Calu3 (cell line): ENCODE data around the gene RPS19. TPM values are rescaled to one million over a fixed set of nuclear protein-coding genes. Genes with fewer than 3 reads are reported as not detected.
A peak's percentile ranks its signal among the peaks of the same experiment; 100 is the strongest.

Experiments used
- BruUV-seq: library from RNA; stranded (reverse); fragments of 400-500 nt; replicated peaks from 2 replicates; lab custom pipeline; 2021; lab: Mats Ljungman, UMichigan
- CTCF ChIA-PET: fragments of 300-600 bp; sonication (Branson Sonifier 250); formaldehyde crosslinking; loops from one replicate; lab custom pipeline; 2022; ENCODE audit warnings: antibody characterized with exemption; lab: Charles Lee
- DNase-seq: peaks from one replicate; pipeline ENCODE4 v3.0.0; 2022
- H3K27ac Mint-ChIP-seq: one replicate; pipeline ENCODE4 v1.8.0; 2022; ENCODE audit warnings: mixed read lengths; ENCODE audit not compliant: unreplicated experiment
- H3K27me3 Mint-ChIP-seq: one replicate; pipeline ENCODE4 v1.8.0; 2022; ENCODE audit warnings: mixed read lengths; ENCODE audit not compliant: unreplicated experiment
- H3K36me3 Mint-ChIP-seq: one replicate; pipeline ENCODE4 v1.8.0; 2022; ENCODE audit warnings: mild to moderate bottlenecking, moderate library complexity, mixed read lengths; ENCODE audit not compliant: insufficient read depth, unreplicated experiment
- H3K4me1 Mint-ChIP-seq: one replicate; pipeline ENCODE4 v1.8.0; 2022; ENCODE audit warnings: mild to moderate bottlenecking, low read depth, mixed read lengths; ENCODE audit not compliant: unreplicated experiment
- H3K4me3 Mint-ChIP-seq: one replicate; pipeline ENCODE4 v1.8.0; 2022; ENCODE audit warnings: mild to moderate bottlenecking, low read depth, moderate library complexity, mixed read lengths; ENCODE audit not compliant: unreplicated experiment
- H3K9me3 Mint-ChIP-seq: one replicate; pipeline ENCODE4 v1.8.0; 2022; ENCODE audit warnings: low read depth, mixed read lengths; ENCODE audit not compliant: unreplicated experiment
- intact Hi-C: fragments of 100-400 bp; cut with micrococcal nuclease; formaldehyde crosslinking; loops from one replicate; pipeline ENCODE4 v1.10.0; 2022; ENCODE audit not compliant: unreplicated experiment
- total RNA-seq: library from RNA; stranded (reverse); gene quantifications from 2 replicates; pipeline ENCODE4 v1.2.3, GENCODE V29; 2022
- TF ChIP-seq, protein P1 (sequence below): fragments of 200-600 bp; IDR thresholded peaks from one replicate; pipeline ENCODE4 v1.8.0; 2022; ENCODE audit warnings: antibody characterized with exemption; ENCODE audit not compliant: unreplicated experiment

RPS19 gene
- total RNA-seq, 1 experiment from 2014 or later = 2,220 TPM

DNA sequence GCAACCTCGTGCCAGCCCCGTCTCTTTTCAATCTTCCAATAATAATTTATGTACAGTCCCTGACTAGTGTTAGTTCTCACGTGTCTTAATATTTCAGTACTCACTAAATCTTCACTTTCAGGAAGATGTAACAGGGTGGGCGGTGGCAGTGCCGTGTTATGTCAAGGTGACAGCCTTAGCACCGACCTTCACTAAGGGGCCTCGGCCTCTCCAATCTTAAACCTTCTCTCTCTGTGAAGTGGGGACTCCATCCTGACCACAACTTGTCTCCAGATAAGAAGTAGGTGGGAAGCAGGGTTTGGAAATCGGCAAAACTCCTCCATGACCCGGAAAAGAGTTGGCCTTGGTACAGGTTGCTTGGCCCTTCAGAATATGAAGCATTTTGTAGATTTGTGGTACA lies 1.8 kb downstream of the RPS19 start:
- Mint-ChIP-seq H3K27me3 (no peaks in the 10 kb centered on the region), H3K27ac (peak overlapping the region; percentile 86), H3K36me3 (peaks cover 78% of the 10 kb centered on the region), H3K4me3 (peak overlapping the region; percentile 80), H3K9me3 (no peaks in the 10 kb centered on the region), H3K4me1 (peaks cover 42% of the 10 kb centered on the region)
- TF ChIP-seq, protein P1, sequence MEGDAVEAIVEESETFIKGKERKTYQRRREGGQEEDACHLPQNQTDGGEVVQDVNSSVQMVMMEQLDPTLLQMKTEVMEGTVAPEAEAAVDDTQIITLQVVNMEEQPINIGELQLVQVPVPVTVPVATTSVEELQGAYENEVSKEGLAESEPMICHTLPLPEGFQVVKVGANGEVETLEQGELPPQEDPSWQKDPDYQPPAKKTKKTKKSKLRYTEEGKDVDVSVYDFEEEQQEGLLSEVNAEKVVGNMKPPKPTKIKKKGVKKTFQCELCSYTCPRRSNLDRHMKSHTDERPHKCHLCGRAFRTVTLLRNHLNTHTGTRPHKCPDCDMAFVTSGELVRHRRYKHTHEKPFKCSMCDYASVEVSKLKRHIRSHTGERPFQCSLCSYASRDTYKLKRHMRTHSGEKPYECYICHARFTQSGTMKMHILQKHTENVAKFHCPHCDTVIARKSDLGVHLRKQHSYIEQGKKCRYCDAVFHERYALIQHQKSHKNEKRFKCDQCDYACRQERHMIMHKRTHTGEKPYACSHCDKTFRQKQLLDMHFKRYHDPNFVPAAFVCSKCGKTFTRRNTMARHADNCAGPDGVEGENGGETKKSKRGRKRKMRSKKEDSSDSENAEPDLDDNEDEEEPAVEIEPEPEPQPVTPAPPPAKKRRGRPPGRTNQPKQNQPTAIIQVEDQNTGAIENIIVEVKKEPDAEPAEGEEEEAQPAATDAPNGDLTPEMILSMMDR = no peak
- CTCF ChIA-PET = interaction anchor here (2.5 kb wide), 1 partner anchor 26 kb away, joined by 10 read pairs; no protein-coding TSS in a partner anchor
- BruUV-seq = no TSS peak
- no peak for DNase-seq
- intact Hi-C loops = no loop called here

DNA sequence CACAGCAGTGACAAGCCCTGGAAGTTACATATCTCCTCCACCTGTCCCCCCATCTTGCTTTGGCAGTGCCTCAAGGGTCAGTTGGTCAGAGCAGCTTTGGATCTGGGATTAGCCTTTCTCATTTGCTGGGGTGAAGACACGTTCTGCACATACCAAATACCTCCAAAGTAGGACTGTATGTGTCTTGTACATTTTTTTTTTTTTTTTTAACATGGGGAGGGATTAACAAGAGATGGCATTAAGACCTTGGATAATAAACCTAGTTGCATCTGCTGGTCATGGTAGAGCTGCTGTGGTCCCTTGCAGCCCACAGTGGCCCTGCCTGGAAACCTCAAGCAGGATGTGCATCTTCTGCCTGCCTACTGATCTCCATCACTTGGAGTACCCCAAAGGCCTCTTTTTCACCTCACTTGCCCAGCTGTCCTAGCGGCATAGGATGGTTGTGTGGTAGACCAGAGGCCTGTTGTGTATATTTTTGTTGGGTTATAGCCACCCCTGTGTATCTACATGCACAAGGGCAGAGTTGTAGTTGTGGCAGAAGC lies 2.5 kb downstream of the RPS19 start:
- no TSS peak for BruUV-seq
- Mint-ChIP-seq H3K9me3 (no peaks in the 10 kb centered on the region), H3K27ac (no peak overlapping the region), H3K4me1 (peaks cover 43% of the 10 kb centered on the region), H3K36me3 (peaks cover 83% of the 10 kb centered on the region), H3K27me3 (no peaks in the 10 kb centered on the region), H3K4me3 (peak overlapping the region; percentile 80)
- CTCF ChIA-PET = interaction anchor here (0.7 kb wide), 1 partner anchor 25 kb away, joined by 3 read pairs; no protein-coding TSS in a partner anchor
- DNase-seq = no peak
- intact Hi-C loops = no loop called here
- TF ChIP-seq, protein P1 = no peak

DNA sequence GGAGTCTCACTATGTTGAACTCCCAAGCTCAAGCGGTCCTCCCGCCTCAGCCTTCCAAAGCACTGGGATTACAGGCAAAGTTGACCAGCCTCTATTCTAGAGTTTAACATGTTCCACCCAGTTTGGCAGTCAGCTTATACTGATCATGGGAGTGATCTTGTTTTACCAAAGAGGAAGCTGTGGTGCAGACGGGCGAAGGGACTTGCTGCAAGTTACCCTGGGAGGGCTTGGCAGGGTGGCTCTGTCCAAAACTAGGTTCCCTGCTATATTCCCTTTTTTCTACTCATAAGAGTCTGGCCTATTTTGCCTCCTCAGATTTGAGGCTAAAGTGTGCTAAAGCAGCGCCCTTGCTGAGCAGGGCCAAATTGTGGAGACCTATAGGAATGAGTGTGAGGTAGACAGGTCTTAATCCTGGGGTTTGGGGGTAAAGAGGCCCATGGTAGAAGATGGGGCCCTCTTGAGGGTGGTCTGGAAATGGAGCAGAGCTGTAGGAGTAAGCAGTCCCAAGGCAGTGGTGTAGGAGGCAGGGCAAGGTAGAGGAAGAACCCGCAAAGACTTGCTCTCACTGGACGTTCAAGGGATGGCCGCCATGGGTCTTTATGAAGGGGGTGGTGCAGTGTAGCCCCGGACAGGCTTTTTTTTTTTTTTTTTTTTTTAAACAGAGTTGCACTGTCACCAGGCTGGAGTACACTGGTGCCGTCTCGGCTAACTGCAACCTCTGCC lies 3.3 kb downstream of the RPS19 start:
- H3K4me3 Mint-ChIP-seq = no peak overlapping the region
- peaks cover 92% of the 10 kb centered on the region for H3K36me3 Mint-ChIP-seq
- no peaks in the 10 kb centered on the region for H3K9me3 Mint-ChIP-seq
- no TSS peak for BruUV-seq
- no peak for DNase-seq
- H3K27me3 Mint-ChIP-seq = no peaks in the 10 kb centered on the region
- intact Hi-C loops = no loop called here
- peaks cover 52% of the 10 kb centered on the region for H3K4me1 Mint-ChIP-seq
- H3K27ac Mint-ChIP-seq = peak overlapping the region; percentile 12
- TF ChIP-seq, protein P1 = no peak
- CTCF ChIA-PET = interaction anchor here (0.7 kb wide), 1 partner anchor 24 kb away, joined by 3 read pairs; no protein-coding TSS in a partner anchor

DNA sequence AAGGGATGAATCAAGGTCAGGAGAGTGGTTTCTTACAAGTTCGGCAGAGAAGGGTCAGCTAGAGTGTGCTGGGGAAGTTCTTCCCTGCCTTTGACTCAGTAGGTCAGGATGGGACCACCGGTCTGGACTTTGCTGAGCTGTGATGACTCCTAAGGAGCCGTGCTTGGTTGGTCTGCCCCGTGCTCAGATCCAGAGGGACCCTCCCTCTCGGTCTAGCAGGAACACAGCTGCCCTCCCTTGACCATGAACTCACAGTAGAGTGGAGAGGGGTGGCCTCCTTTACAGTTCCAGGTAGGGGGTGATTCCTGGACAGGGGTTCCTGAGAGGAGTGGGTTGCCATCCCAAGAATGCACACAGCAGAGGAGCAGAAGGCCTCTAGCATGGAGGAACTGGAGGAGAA lies 4.3 kb downstream of the RPS19 start:
- H3K27ac Mint-ChIP-seq = no peak overlapping the region
- CTCF ChIA-PET = interaction anchor here (0.6 kb wide), 1 partner anchor 17 kb away, joined by 4 read pairs; no protein-coding TSS in a partner anchor
- peaks cover 60% of the 10 kb centered on the region for H3K4me1 Mint-ChIP-seq
- no peak for DNase-seq
- TF ChIP-seq, protein P1 = no peak
- H3K36me3 Mint-ChIP-seq = peaks cover 98% of the 10 kb centered on the region
- no TSS peak for BruUV-seq
- H3K27me3 Mint-ChIP-seq = no peaks in the 10 kb centered on the region
- H3K9me3 Mint-ChIP-seq = no peaks in the 10 kb centered on the region
- intact Hi-C loops = no loop called here
- H3K4me3 Mint-ChIP-seq = no peak overlapping the region
